Mononuclear cell (primary cell): ENCODE results near the gene TMEM237. TPM values are rescaled to one million over a fixed set of nuclear protein-coding genes. Genes with fewer than 3 reads are reported as not detected.

Source experiments
- H3K27me3 ChIP-seq: 2 replicates; pipeline ENCODE4 v1.6.0; 2011; ENCODE audit warnings: low read length, control low read depth; ENCODE audit not compliant: insufficient read depth
- H3K4me1 ChIP-seq: 2 replicates; pipeline ENCODE4 v1.5.1; 2011; ENCODE audit warnings: mild to moderate bottlenecking, low read length, control low read depth; ENCODE audit not compliant: insufficient read depth
- H3K4me3 ChIP-seq: 2 replicates; pipeline ENCODE4 v1.5.1; 2011; ENCODE audit warnings: mild to moderate bottlenecking, low read length, moderate library complexity
- H3K9me3 ChIP-seq: 2 replicates; pipeline ENCODE4 v1.5.1; 2011; ENCODE audit warnings: low read depth, mild to moderate bottlenecking, control low read depth, low read length
- total RNA-seq: library from RNA; depleted of rRNA; stranded (reverse); fragments of >200 nt; gene quantifications from one replicate; pipeline ENCODE4 v1.2.3, GENCODE V29; 2012

TMEM237 gene
- total RNA-seq, 1 donor = 4.2 TPM

DNA sequence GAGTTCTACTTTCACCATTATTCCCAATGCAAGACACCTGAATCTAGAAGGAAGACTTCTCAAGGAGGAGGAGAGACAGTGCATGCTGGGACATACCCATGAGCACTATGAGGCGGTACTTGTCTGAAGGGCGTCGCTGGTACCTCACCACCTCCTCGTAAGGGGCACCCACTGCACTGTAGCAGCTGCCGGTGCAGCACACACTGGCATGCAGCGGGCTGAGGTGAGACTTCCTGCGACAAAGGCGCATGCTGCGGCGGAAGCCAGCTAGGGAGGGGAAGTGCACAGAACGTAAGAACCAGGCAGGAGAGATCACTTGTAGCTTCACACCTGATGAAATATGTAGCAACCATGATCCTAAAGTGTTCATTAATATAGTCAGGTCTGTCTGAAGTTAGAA lies 12.8 kb upstream of the TMEM237 start:
- Histone ChIP-seq H3K4me3 (no peak overlapping the region), H3K4me1 (peaks cover under 1% of the 10 kb centered on the region), H3K27me3 (peaks cover 2% of the 10 kb centered on the region), H3K9me3 (no peaks in the 10 kb centered on the region)

DNA sequence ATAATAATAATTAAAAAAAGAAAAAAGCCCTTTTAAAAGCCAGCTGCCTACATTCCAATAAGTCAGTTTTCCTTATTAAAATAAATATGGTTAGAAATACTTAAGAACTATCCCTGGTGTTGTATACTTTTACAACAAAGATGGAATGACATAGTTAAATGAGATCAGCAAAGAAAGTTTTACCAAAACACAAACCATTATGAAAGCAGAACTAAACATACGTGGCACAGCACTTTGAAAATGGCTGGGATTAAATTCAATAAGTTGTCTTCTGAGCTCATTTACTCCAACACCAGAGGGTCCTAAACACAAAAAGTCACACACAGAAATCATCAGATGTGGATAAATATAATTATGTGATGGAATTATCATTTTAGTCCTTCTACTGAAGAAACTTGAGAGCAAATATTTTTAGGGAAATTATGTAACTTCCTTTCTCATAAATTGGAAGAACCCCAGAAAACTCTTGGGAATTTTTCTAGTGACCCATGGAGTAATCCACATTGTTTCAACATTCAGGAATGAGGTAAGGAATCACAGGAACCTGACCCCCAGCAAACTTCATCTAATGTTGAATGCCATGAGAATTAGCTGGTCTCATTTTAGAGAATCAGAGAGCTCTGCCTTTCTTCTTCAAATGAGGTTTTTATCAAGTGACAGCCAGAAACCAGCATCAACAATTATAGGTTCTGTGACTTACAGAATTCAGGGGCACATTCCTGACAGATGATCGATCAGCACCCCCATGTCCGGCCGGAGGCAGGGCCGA lies 11.5 kb upstream of the TMEM237 start:
- Histone ChIP-seq H3K9me3 (no peaks in the 10 kb centered on the region), H3K27me3 (peaks cover 2% of the 10 kb centered on the region), H3K4me3 (no peak overlapping the region), H3K4me1 (no peaks in the 10 kb centered on the region)

GRCh38 chr2:201653221-201653620 lies 9.9 kb upstream of the TMEM237 start:
- peaks cover 2% of the 10 kb centered on the region for H3K27me3 ChIP-seq
- H3K4me1 ChIP-seq = no peaks in the 10 kb centered on the region
- H3K4me3 ChIP-seq = no peak overlapping the region
- no peaks in the 10 kb centered on the region for H3K9me3 ChIP-seq

DNA sequence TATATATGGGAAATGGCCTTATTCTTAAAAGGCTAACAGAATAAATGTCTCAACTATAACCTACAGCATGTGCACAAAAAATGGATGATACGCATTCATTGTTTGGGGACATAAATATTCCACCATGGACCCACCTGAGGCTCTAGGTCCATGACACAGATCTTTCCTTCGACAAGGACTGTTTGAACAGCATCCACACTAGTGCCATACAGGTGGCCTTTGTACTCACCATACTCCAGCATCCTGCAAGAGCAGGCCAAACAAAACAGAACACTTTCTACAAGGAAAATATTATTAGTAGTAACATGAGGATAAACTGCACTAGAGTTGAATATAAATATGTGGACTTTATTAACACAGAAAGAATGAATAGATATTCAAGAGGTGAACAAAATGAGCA lies 6.1 kb upstream of the TMEM237 start:
- Histone ChIP-seq H3K4me1 (no peaks in the 10 kb centered on the region), H3K9me3 (no peaks in the 10 kb centered on the region), H3K4me3 (no peak overlapping the region), H3K27me3 (peaks cover 2% of the 10 kb centered on the region)

- H3K4me3 ChIP-seq = no peak overlapping the region
- no peaks in the 10 kb centered on the region for H3K27me3 ChIP-seq
- H3K9me3 ChIP-seq = no peaks in the 10 kb centered on the region
- H3K4me1 ChIP-seq = peaks cover 4% of the 10 kb centered on the region
Observed at GRCh38 chr2:201647431-201647830, 4.1 kb upstream of the TMEM237 start.

DNA sequence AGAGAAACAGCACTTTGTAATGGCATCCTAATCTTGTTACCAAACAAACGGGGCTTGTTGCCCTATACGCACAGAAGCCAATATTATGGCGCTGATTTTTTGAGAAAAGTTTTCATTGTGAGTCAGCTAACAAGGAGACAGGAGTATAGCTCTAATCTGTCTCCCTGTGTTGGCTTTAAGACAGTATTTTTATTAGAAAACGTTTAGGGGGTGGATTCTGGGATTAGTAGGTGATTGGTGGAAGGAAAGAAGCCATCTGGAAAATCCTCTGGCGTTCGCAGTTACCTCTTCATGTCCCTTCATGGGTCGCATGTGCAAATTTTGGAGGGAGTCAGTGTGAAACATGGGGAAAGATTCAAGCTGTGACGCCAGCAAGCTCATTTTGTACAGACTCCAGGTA lies 698 bp upstream of the TMEM237 start:
- H3K4me1 ChIP-seq = peaks cover 7% of the 10 kb centered on the region
- no peaks in the 10 kb centered on the region for H3K9me3 ChIP-seq
- H3K4me3 ChIP-seq = no peak overlapping the region
- no peaks in the 10 kb centered on the region for H3K27me3 ChIP-seq

DNA sequence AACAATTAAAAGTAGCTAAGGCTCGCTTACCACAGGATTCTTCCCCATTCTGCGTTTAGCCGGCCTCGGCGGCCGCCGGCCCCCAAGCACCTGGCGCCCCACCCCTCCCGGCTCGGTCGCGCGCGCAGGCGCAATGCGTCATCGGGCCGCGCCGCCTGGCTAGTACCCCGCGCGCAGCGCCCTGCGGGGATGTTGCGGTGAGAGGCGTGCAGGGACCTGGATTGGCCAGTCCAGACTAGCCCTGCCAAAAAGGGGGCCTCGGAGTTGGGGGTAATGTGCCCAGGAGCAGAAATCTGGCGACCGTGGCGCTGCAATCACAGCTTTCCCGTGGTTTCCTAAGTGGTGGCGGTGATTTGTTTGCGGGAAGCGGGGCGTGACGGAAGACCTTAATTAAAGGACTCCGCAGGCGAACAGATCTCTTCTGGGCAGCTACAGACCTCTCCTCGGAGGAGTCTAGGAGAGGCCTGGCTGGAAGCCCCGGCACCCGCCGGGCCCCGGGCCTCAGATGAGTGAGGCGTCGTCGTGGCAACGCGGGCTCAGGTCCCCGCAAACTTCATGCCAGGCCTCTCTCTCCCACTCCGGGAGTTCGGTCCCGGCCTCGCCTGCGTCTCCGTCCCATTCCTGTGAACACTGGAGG lies 606 bp downstream of the TMEM237 start:
- Histone ChIP-seq H3K4me3 (peak overlapping the region; percentile 86), H3K4me1 (peaks cover 7% of the 10 kb centered on the region), H3K27me3 (no peaks in the 10 kb centered on the region), H3K9me3 (no peaks in the 10 kb centered on the region)

DNA sequence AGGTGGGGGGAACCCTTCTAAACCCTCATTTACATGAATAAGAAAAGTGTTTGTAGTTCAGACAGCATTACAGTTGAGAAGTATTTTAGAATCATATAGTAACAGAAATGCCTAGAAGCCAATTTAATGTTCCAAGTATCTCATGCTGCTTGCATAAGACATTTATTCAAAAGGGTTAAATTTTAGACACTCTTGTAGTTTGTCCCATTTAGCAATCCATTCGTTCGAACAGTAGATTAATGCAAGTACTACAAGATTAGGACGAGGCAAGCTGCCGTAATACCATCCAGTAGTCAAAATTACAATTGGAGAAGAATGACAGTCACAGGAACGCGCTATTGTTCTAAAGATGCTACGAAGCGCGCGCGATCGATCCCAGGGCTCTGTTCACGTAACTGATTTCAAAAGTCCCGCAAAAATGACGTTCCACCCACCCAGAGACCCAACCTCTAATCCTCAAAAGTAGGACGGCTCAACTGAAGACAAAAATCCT lies 1.2 kb downstream of the TMEM237 start:
- Histone ChIP-seq H3K4me1 (peaks cover 7% of the 10 kb centered on the region), H3K4me3 (peak overlapping the region; percentile 86), H3K27me3 (no peaks in the 10 kb centered on the region), H3K9me3 (no peaks in the 10 kb centered on the region)

- Histone ChIP-seq H3K27me3 (no peaks in the 10 kb centered on the region), H3K4me3 (no peak overlapping the region), H3K9me3 (no peaks in the 10 kb centered on the region), H3K4me1 (peaks cover 7% of the 10 kb centered on the region)
Observed at GRCh38 chr2:201639205-201639604, 4.1 kb downstream of the TMEM237 start.

GRCh38 chr2:201638326-201638725 lies 5.0 kb downstream of the TMEM237 start:
- H3K9me3 ChIP-seq = no peaks in the 10 kb centered on the region
- no peaks in the 10 kb centered on the region for H3K27me3 ChIP-seq
- H3K4me1 ChIP-seq = peaks cover 5% of the 10 kb centered on the region
- H3K4me3 ChIP-seq = no peak overlapping the region

- Histone ChIP-seq H3K27me3 (no peaks in the 10 kb centered on the region), H3K4me1 (no peaks in the 10 kb centered on the region), H3K9me3 (no peaks in the 10 kb centered on the region), H3K4me3 (no peak overlapping the region)
Observed at GRCh38 chr2:201633661-201634249, 9.5 kb downstream of the TMEM237 start.

DNA sequence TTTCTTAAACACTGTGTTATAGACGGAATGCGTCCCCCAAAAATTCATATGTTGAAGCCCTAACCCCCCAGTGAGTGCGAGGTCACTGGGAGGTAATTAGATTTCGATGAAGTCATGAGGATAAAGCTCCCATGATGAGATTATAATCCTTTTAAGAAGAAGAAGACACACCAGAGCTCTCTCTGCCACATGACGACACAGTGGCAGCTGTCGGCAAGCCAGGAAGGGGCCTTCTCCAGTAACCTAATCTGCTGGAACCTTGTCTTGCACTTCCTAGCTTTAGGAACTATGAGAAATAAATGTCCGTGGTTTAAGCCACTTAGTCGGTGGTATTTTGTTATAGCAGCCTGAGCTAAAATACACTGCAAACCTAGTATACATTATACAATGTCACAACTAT lies 12.3 kb downstream of the TMEM237 start:
- H3K9me3 ChIP-seq = no peaks in the 10 kb centered on the region
- no peaks in the 10 kb centered on the region for H3K27me3 ChIP-seq
- H3K4me1 ChIP-seq = no peaks in the 10 kb centered on the region
- H3K4me3 ChIP-seq = no peak overlapping the region

- Histone ChIP-seq H3K4me1 (no peaks in the 10 kb centered on the region), H3K4me3 (no peak overlapping the region)
Observed at GRCh38 chr2:201630577-201630976, 12.7 kb downstream of the TMEM237 start.

GRCh38 chr2:201628545-201628944 lies 14.8 kb downstream of the TMEM237 start:
- Histone ChIP-seq H3K27me3 (no peaks in the 10 kb centered on the region), H3K4me1 (no peaks in the 10 kb centered on the region), H3K4me3 (no peak overlapping the region), H3K9me3 (no peaks in the 10 kb centered on the region)

More at GRCh38 chr2:201630577-201630976, 12.7 kb downstream of the TMEM237 start:
- Histone ChIP-seq H3K27me3 (no peaks in the 10 kb centered on the region), H3K9me3 (no peaks in the 10 kb centered on the region)

- no peak overlapping the region for H3K4me3 ChIP-seq
- no peaks in the 10 kb centered on the region for H3K9me3 ChIP-seq
- H3K27me3 ChIP-seq = no peaks in the 10 kb centered on the region
- H3K4me1 ChIP-seq = no peaks in the 10 kb centered on the region
Observed at GRCh38 chr2:201622306-201622970, 20.9 kb downstream of the TMEM237 start.
